Keratinocyte (primary cell): Measurements from ENCODE around the gene TSHZ2.

Experiments
- CTCF ChIP-seq, 3 experiments: IDR thresholded peaks in 1 of 3; conservative IDR thresholded peaks in 1 of 3; optimal IDR thresholded peaks in 1 of 3; 2 replicates in 2 of 3; 3 replicates in 1 of 3; pipeline versions ENCODE3 to v1.5.1; 2011; ENCODE audit warnings: low read length in 3 of 3, mild to moderate bottlenecking in 3 of 3, moderate library complexity in 2 of 3, control low read depth in 1 of 3, inconsistent platforms in 1 of 3; ENCODE audit not compliant: insufficient read depth in 2 of 3; ENCODE audit errors: extremely low read depth in 1 of 3
- EZH2 ChIP-seq: IDR thresholded peaks from one replicate; pipeline ENCODE4 v1.6.1; 2012; ENCODE audit warnings: inconsistent platforms, mild to moderate bottlenecking, low read length, moderate library complexity

GRCh38 chr20:53529658-53530057 is 557.5 kb downstream of the TSHZ2 start:
- TF ChIP-seq CTCF (optimal IDR thresholded peaks at IDR 0.05 in 1 of 3, IDR thresholded peaks at IDR 0.05 in 1 of 3, conservative IDR thresholded peaks at IDR 0.05 in 1 of 3; ENCODE audit: extremely low read depth in 1 of 3, insufficient read depth in 2 of 3, low read length in 3 of 3) (no peak), EZH2 (no peak)
